Putamen (tissue), 1 donor: ENCODE measurements around the gene RALBP1.
"Not testable (repeated sequence)": the region's sequence is repeated elsewhere in the genome, so short reads cannot be mapped to it uniquely, and the experiment has no call there.

ENCODE experiments used
- DNase-seq: peaks from one replicate; pipeline ENCODE4 v3.0.0-alpha.2; 2016; ENCODE audit warnings: low spot score

Gene RALBP1

GRCh38 chr18:9474983-9475642 lies at the start of gene RALBP1:
RALBP1 (plus strand) TSS chr18:9475513; CDS start chr18:9513046, 37,533 bp downstream.
- peak; percentile 99 for DNase-seq

DNA sequence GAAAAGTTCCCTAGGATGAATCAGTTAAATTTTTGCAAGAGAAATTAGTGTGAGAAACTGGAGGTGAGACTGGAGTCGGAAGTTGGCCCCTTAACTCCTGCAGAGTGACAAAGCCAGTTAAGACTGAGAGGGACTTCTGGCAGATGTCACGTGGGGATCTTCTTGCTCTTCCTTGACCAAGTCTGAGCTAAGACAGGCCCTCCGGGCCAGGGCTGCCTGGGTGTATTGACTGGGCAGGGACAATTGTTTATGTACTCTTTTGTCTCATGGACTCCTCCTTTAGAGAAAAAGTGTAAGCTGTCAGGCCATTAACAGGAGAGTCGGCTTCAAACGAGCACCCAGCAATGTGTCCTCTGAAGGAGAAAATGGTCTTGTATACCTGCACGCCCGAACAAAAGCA lies 48.6 kb upstream of the RALBP1 start:
- no peak for DNase-seq

DNA sequence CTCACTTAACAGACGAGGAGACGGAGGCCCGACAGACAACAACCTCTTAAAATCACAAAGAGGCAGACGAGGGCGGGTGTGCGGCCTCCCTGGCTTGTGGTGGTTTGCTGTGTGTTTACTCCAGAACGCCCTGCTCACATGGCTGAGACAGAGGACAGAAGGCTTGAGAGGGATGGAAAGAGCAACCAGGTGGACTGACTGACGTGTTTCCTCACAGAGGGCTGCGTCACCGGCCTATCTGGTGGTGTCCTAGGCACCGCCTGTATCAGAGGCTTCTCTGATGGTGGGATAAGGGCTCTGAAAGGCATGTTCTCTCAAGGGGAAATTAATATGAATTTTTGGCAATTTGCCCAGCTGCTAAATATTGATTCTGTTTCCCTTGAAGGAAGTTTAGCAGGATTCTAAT lies 47.0 kb upstream of the RALBP1 start:
- no peak for DNase-seq

DNA sequence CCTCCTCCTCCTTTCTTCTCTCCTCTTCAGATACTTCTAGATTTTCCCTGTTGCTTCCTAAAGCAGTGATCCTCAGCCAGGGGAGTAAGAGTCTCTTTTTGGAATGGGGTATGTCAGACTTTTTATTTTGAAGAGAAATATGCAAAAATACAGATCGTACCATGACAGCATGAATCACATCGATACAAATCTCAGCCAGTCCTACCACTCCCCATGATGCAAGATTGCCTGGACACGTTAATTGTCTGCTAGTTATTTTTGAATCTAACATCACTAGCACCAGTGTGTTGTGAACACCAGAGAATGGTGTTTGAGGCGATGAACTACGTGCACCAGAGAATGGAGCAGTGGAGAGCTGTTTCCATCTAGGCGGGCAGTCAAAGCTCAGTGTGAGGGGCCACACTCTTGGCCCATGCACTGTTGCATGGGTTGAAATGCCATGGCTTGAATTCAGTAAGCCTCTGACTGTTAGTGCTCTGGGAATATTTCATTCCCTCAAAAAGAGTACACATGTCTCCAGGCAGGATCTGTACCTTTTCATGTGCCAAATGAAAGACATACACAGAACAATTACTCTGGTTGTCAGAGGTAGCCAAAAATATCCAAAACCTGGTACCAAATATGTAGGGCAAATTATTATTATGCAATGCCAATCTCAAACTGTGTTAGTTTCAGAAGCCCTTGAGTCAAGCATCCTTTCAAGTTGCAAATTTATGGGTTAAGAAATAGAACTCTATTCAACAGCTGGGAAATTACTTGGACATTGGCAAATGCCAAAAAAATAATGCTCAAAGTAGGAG lies 46.3 kb upstream of the RALBP1 start:
- peak; percentile 14 for DNase-seq

- no peak for DNase-seq
Measured at GRCh38 chr18:9429662-9429993, 45.7 kb upstream of the RALBP1 start.

- DNase-seq, result not testable (repeated sequence)
Measured at GRCh38 chr18:9430315-9430714, 45.0 kb upstream of the RALBP1 start.

- no peak for DNase-seq
Measured at GRCh38 chr18:9431296-9431695, 44.0 kb upstream of the RALBP1 start.

- DNase-seq, result not testable (repeated sequence)
Measured at GRCh38 chr18:9433122-9433521, 42.2 kb upstream of the RALBP1 start.

DNA sequence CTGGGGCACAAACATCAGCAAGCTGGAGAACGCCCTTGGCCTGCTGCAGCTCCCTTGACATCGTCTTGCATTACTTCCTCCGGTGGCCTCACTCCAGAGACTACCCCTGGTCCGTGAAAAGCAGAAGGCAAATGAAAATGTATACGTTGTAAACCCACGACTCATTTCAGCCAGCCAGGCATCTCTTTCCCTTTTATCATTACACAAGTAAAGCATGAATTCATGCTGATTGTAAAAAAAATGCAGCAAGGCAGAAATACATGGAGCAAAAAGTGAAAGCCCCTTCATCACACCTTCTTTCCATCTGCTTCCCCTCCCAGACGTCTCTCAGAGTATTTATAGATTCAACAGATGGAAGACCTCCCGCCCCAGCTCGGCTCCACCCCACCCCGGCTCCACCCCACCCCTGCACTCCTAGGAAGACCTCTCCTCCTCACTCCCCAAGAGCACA lies 41.6 kb upstream of the RALBP1 start:
- no peak for DNase-seq

DNA sequence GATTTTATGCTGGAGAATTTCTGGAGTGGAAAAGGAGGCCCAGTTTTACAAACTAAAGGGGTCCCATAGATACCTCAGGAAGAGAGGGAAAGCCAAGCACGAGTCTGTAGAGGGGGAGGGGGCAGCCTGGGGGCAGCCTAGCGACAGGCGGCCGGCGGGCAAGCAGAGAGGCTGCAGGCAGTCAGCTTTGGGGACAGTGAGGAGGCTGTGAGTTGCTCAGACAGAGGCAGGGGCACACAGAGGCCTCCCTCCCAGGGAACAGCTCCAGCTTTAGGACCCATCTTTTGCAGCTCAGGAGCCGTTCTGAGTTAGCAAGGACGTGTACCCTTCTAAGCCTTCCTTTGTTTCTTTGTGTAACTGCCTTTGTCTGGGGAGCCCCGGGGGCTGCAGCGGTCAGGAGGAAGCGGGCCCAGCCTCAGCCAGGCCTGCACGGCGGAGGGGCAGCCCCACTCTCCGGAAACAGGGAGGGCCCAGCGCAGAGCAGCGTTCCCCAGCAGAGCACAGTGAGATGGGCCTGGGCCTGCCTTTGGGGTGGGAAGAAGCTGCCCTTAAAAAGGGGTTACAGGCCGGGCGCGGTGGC lies 41.1 kb upstream of the RALBP1 start:
- no peak for DNase-seq

GRCh38 chr18:9435041-9435440 lies 40.3 kb upstream of the RALBP1 start:
- DNase-seq, result no peak

GRCh38 chr18:9436206-9436929 lies 38.9 kb upstream of the RALBP1 start:
- DNase-seq, result no peak

GRCh38 chr18:9437021-9437437 lies 38.3 kb upstream of the RALBP1 start:
- no peak for DNase-seq

DNA sequence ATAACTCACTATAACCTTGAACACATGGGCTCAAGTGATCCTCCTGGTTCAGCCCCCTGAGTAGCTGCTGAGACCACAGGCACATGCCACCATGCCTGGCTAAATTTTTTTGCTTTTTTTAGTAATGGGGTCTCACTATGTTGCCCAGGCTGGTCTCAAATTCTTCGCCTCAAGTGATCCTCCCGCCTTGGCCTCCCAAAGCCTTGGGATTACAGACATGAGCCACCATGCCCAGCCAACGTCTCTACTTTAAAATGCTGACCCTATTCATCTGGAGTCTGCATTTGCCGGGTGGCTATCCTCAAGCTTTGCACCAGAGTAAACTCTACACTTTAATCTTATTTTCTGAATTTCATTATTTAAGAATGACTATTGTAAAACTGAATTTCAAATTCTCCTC lies 37.6 kb upstream of the RALBP1 start:
- no peak for DNase-seq

GRCh38 chr18:9441061-9441460 lies 34.3 kb upstream of the RALBP1 start:
- DNase-seq, result no peak

GRCh38 chr18:9444549-9444948 lies 30.8 kb upstream of the RALBP1 start:
- DNase-seq, result no peak

- DNase-seq, result no peak
Measured at GRCh38 chr18:9446839-9447238, 28.5 kb upstream of the RALBP1 start.

DNA sequence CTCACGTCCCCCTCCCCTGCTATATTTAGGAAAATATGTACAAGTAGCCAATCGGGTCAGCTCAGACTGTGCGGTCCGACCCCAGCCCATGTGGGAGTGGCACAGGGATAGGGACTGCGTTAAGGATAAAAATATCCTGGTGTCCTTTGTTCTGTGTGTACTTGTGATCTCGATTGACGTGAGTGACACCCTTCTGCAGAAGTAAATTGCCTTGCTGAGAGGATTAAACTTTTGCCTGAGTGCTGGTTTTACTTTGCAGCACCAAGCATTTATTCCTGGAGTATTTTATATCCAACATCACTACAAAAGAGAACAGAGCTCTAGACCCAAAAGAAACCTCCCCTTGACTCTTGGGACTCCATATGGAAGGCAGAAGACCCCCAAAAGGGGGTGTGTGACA lies 28.0 kb upstream of the RALBP1 start:
- no peak for DNase-seq

GRCh38 chr18:9449600-9450414 lies 25.5 kb upstream of the RALBP1 start:
- no peak for DNase-seq

DNA sequence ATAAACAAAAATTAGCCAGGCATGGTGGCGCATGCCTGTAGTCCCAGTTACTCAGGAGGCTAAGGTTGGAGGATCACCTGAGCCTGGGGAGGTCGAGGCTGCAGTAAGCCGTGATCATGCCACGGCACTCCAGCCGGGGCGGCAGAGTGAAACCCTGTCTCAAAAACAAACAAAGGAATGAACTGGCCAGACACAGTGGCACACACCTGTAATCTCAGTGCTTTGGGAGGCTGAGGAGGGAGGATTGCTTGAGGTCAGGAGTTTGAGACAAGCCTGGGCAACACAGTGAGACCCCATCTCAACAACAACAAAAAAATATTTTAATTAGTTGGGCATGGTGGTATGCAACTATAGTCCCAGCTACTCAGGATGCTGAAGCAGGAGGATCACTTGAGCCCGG lies 24.4 kb upstream of the RALBP1 start:
- DNase-seq, result not testable (repeated sequence)

GRCh38 chr18:9453283-9453682 lies 22.0 kb upstream of the RALBP1 start:
- DNase-seq, result no peak
